GM06990 (cell line): ENCODE results near the gene CNTRL.

Experiments
- DNase-seq: peaks from one replicate; pipeline ENCODE4 v3.0.0-alpha.2; 2011; ENCODE audit not compliant: insufficient read length; ENCODE audit errors: extremely low read depth
- H3K27me3 ChIP-seq: replicated peaks from 2 replicates; pipeline ENCODE4 v1.6.0; 2011; ENCODE audit warnings: low read length; ENCODE audit not compliant: control insufficient read depth, insufficient read depth
- H3K36me3 ChIP-seq: 2 replicates; pipeline ENCODE4 v1.5.1; 2011; ENCODE audit warnings: low read length; ENCODE audit not compliant: control insufficient read depth, insufficient read depth
- H3K4me3 ChIP-seq: replicated peaks from 2 replicates; pipeline ENCODE4 v1.5.1; 2011; ENCODE audit warnings: low read depth, mild to moderate bottlenecking, control low read depth, low read length
- TF ChIP-seq, protein P1 (sequence below): IDR thresholded peaks from 2 replicates; pipeline ENCODE4 v1.5.1; 2011; ENCODE audit warnings: low read length, control low read depth, mild to moderate bottlenecking, inconsistent platforms; ENCODE audit not compliant: insufficient read depth, poor library complexity, severe bottlenecking

CNTRL gene

DNA sequence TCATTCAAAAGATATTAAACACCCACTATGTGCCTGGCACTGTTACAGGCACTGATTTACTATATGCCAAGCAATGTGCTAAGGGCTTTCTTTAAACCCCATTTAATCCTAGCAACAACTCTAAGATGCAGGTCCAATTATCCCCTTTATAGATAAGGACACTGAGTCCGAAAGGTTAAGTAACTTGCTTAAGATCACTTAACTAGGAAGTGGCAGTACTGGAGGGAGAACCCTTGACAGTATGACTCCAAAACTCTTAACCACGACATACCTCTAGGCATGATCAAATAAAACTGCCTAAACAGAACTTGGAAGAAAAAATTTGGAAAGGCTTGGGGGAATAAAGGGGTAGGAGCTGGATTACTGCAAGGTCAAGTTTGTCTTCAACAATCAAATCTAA is 125.2 kb downstream of the CNTRL start:
- H3K27me3 ChIP-seq = no peaks in the 10 kb centered on the region
- peak overlapping the region; percentile 98 for H3K4me3 ChIP-seq
- TF ChIP-seq, protein P1, sequence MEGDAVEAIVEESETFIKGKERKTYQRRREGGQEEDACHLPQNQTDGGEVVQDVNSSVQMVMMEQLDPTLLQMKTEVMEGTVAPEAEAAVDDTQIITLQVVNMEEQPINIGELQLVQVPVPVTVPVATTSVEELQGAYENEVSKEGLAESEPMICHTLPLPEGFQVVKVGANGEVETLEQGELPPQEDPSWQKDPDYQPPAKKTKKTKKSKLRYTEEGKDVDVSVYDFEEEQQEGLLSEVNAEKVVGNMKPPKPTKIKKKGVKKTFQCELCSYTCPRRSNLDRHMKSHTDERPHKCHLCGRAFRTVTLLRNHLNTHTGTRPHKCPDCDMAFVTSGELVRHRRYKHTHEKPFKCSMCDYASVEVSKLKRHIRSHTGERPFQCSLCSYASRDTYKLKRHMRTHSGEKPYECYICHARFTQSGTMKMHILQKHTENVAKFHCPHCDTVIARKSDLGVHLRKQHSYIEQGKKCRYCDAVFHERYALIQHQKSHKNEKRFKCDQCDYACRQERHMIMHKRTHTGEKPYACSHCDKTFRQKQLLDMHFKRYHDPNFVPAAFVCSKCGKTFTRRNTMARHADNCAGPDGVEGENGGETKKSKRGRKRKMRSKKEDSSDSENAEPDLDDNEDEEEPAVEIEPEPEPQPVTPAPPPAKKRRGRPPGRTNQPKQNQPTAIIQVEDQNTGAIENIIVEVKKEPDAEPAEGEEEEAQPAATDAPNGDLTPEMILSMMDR = no peak
- no peak for DNase-seq
- H3K36me3 ChIP-seq = no peaks in the 10 kb centered on the region

DNA sequence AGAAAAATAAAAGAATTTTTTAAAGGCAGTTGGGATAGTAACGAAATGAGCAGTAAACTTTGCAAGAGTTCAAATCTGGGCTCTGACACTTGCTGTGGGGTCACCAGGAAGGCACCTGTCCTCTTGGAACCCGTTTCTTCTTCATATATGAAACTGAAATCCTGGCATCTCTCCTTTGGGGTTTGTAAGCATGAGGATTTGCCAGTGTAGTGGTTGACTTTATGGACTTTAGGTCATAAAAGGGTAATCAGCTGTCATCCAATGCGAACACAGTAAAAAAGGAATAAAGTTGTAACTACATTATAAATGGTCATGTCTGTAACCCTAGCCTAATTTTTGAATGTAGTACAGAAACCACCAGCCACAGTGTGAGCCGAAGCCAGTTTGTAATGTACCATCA is 125.6 kb downstream of the CNTRL start:
- Histone ChIP-seq H3K36me3 (no peaks in the 10 kb centered on the region), H3K4me3 (peak overlapping the region; percentile 98), H3K27me3 (no peaks in the 10 kb centered on the region)
- no peak for DNase-seq
- TF ChIP-seq, protein P1 = no peak

DNA sequence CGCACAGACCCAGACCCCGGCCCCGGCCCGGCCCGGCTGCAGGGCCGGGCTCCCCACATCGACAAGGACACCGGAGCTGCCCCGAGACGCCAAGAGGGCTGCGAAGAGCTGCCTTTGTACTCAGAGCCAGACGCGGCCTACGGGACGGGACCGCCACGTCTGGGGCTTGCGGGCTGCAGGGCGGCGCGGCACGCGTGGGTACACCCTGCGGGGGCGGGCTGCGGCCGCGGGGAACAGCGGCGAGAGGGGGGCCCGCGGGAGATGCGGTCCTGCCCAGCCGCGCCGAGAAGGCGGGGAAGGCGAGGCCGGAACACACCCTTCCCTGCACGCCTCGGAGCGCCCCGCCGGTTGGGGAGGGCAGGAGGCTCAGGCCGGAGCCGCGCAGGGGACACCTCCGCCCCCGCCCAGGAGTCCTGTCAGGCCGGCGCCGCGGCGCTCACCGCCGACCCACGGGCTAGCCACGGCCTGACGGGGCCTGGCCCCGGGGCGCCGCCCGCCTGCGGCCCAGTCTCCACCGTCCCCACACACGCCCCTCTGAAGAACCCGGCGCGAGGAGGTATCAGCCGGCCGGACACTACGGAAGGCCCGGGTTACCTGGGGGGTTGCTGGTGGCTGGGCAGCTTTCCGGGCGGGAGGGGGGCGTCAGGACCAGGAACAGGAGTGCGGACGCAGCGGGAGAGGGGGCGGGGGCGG is 126.4 kb downstream of the CNTRL start:
- H3K27me3 ChIP-seq = no peaks in the 10 kb centered on the region
- no peak for DNase-seq
- peak overlapping the region; percentile 98 for H3K4me3 ChIP-seq
- TF ChIP-seq, protein P1 = no peak
- no peaks in the 10 kb centered on the region for H3K36me3 ChIP-seq

DNA sequence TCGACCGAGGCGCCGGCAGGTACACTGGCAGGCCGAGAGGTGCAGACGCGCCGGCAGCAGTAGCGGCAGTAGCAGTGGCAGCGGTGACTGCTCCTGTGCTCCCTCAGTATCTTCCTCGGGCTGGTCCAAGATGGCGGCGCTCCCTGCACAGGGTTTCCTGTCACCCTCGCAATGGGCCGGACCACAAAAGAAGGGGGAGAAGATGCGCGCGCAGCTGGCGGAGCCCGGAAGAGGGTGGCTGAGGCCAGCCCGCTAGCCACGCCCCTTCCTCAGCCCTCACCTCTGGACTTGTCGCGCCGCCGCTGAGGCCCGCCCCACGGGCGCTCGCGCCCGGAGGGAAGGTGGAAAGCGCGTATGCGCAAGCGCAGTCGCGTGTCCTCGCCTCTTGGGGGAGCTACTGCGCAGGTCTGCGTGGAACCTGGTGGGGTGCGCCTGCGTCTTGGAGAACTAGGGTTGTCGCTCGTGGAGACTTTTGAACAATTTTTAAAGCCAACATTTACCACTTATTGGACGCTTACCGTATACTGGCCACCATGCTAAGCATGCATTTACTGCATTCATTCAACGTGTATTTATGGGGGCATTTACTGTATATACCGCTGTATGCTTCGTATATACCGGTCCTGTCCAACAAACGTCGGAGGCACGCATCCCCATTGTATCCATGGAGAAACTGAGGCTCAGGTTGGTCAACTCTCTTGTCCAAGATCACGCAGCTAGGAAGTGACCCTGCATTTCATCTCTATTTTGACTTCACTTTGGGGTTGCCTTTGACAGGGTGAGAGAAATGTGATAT is 127.2 kb downstream of the CNTRL start, which contains the start of gene RAB14:
TSS of gene RAB14 (minus strand) at position 132 of the 796 bp plus-strand sequence. CDS start 8,457 bp downstream, outside the sequence.
- H3K36me3 ChIP-seq = no peaks in the 10 kb centered on the region
- peak within 1 kb of the TSS; percentile 98 for H3K4me3 ChIP-seq
- peak; percentile 99 for DNase-seq
- H3K27me3 ChIP-seq = no peaks in the 10 kb centered on the region
- TF ChIP-seq, protein P1 = peak; percentile 75

DNA sequence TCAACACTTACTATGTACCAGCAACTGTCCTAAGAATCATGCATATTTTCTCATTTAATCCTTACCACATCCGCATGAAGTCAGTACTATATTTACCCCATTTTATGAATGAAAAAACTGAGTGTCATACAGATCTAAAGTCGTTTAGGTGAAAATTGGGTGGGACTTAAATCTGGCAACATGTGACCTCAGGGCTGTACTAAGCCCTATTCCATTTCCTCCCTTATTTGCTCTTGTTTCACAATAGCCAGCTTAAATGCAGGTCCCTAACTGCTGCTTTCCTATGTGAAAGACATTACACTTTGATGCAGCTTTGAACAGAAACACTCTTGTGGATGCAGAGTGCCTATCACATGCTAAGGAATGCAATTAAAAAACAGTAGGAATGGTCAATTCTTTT is 129.4 kb downstream of the CNTRL start:
- H3K4me3 ChIP-seq = no peak overlapping the region
- TF ChIP-seq, protein P1 = no peak
- no peaks in the 10 kb centered on the region for H3K27me3 ChIP-seq
- H3K36me3 ChIP-seq = no peaks in the 10 kb centered on the region
- DNase-seq = no peak
